Measurements from ENCODE around the gene VDR.

DNA sequence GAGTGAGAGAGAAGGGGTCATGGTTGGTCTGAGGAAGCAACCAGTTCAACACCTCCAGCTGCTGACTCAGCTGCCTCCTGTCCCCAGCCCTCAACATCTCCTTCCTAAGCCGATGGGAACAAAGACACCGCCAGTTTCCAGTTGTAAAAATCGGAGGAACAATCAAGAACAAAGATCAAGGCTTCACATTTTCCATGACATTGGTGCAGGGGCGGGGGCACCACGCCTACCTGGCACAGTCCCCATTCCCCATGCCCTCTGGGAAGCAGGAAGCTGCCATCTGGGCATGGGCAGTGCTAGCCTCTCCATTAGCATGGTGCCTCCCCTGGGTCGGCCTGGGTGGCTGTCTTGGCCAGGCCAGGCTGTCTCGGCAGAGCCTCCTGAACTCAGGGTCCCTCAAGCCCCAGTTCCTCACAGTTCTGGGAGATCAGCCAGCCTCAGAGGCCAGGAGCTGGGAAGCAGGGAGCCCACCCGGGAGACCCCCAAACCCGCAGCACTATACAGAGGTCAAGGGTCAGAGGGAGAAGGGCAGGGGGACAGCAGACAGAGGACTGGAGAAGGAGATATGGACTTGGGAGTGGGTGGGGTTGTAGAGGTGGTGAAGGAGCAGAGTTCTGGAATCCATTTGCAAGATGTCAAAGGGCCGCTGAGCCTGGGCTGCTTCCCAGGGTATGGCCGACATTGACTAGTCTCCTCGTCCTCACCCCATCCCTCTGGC is 39.0 kb upstream of the VDR start:
- TF ChIP-seq, protein P1, sequence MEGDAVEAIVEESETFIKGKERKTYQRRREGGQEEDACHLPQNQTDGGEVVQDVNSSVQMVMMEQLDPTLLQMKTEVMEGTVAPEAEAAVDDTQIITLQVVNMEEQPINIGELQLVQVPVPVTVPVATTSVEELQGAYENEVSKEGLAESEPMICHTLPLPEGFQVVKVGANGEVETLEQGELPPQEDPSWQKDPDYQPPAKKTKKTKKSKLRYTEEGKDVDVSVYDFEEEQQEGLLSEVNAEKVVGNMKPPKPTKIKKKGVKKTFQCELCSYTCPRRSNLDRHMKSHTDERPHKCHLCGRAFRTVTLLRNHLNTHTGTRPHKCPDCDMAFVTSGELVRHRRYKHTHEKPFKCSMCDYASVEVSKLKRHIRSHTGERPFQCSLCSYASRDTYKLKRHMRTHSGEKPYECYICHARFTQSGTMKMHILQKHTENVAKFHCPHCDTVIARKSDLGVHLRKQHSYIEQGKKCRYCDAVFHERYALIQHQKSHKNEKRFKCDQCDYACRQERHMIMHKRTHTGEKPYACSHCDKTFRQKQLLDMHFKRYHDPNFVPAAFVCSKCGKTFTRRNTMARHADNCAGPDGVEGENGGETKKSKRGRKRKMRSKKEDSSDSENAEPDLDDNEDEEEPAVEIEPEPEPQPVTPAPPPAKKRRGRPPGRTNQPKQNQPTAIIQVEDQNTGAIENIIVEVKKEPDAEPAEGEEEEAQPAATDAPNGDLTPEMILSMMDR (IDR thresholded peaks at IDR 0.05; ENCODE audit: low read depth, low read length, poor library complexity, severe bottlenecking) = no peak
- no peak for TF ChIP-seq EZH2phosphoT487 (IDR thresholded peaks at IDR 0.05; ENCODE audit: borderline replicate concordance, low read length)
